Esophagus squamous epithelium (tissue), 4 donors: ENCODE results near the gene GNPDA1.

ENCODE experiments used
- CTCF ChIP-seq, 6 experiments: fragments of 450-650 bp in 4 of 6; fragments of 200-600 bp in 2 of 6; sonication (generic) in 2 of 6; IDR thresholded peaks; one replicate each; pipeline ENCODE4 v1.5.1; 2016 to 2019; ENCODE audit warnings: antibody characterized with exemption in 6 of 6, mild to moderate bottlenecking in 4 of 6, moderate library complexity in 4 of 6
- POLR2A ChIP-seq, 4 donors: fragments of 450-650 bp; IDR thresholded peaks; one replicate each; pipeline ENCODE4 v1.6.1; 2017; ENCODE audit warnings: antibody characterized with exemption in 4 of 4, mild to moderate bottlenecking in 4 of 4, moderate library complexity in 3 of 4

DNA sequence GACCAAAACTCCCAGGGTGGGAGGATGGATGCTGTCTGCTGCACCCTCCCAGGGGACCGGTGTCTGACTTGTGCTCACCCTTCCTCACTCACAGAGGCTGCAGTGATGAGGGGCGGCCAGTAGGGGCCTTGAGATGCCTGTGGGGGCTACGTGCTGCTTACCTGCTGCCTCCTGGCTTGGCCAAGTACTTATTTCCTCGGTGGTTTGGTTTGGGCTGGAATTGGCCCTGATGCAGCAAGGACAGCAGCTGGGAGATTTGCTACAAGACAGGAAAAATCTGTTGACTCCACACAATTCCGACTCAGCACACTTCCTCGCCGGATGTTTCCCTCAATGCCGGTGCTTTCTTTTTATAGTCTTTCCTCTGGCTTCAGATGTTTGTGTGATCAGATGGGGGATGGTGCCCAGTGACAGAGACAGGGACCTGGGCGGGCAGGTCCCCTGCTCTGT lies 61.5 kb downstream of the GNPDA1 start:
- TF ChIP-seq CTCF (IDR thresholded peaks at IDR 0.05) (peak in 2 of 6 experiments; percentile 6 to 7), POLR2A (IDR thresholded peaks at IDR 0.05) (no peak)
